ENCODE results near the gene HPN.

HPN gene

DNA sequence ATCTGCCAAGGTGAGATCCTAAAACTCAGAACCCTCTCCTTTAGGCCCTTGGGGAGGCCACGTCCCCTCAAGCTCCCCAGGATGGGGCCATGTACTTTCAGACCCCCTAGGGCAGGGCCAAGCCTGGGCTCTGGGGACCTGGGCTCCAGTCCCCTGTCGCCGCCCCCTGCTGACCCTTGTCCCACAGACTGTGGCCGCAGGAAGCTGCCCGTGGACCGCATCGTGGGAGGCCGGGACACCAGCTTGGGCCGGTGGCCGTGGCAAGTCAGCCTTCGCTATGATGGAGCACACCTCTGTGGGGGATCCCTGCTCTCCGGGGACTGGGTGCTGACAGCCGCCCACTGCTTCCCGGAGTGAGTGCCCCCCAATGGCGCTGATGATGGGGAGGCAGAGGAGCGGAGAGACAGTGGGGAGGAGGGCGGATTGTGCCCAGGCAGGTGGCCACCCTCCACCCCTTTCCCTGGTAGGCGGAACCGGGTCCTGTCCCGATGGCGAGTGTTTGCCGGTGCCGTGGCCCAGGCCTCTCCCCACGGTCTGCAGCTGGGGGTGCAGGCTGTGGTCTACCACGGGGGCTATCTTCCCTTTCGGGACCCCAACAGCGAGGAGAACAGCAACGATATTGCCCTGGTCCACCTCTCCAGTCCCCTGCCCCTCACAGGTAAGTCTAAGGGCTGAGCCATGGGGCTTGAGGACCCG is 18.8 kb downstream of the HPN start:
- no peak for DNase-seq (ENCODE audit: low spot score)
- FAIRE-seq, result no peak

DNA sequence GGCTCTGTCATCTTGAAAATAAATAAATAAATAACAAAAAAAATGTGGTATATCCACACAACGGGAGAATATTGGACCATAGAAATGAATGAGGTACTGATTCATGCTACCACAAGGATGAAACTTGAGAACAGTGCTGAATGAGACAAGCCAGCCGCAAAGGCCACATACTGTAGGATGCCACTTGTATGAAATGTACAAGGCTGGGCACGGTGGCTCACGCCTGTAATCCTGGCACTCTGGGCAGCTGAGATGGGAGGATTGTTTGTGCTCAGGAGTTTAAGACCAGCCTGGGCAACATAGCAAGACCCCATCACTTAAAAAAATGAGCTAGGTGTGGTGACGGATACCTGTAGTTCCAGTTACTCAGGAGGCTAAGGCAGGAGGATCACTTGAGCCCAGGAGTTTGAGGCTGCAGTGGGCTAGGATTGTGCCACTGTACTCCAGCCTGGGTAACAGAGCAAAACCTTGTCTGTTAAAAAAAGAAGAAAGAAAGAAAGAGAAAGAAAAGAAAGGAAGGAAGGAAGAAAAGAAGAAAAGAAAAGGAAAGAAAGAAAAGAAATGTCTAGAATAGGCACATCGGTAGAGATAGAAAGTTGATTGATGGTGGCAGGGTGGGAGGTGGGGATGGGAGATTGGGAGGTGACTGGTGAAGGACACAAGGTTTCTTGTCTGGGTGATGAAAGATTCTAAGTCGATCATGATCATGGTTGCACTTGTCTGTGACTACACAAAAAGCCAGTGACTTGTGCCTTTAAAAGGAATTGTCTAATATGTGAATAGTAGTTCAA is 20.3 kb downstream of the HPN start:
- FAIRE-seq (no peak), DNase-seq (ENCODE audit: low spot score) (no peak)

DNA sequence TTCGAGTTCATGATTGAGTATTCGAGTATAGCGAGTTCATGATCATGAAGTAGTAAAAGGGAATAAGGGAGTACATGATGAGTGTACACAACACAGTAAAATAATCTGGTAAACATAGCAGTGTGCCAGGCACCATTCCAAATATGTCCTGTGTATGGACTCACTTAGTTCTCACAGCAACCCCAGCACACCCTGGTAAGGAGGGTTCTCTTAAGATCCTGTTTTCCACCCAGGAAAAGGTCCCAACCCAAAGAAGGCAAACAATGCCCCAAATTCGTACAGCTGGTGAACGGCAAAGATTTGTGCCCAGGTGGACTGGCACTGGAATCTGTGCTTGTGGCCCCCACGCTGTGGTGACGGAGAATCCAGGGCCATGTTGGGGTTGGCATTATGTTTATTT is 21.4 kb downstream of the HPN start:
- no peak for FAIRE-seq
- DNase-seq (ENCODE audit: low spot score), result no peak

DNA sequence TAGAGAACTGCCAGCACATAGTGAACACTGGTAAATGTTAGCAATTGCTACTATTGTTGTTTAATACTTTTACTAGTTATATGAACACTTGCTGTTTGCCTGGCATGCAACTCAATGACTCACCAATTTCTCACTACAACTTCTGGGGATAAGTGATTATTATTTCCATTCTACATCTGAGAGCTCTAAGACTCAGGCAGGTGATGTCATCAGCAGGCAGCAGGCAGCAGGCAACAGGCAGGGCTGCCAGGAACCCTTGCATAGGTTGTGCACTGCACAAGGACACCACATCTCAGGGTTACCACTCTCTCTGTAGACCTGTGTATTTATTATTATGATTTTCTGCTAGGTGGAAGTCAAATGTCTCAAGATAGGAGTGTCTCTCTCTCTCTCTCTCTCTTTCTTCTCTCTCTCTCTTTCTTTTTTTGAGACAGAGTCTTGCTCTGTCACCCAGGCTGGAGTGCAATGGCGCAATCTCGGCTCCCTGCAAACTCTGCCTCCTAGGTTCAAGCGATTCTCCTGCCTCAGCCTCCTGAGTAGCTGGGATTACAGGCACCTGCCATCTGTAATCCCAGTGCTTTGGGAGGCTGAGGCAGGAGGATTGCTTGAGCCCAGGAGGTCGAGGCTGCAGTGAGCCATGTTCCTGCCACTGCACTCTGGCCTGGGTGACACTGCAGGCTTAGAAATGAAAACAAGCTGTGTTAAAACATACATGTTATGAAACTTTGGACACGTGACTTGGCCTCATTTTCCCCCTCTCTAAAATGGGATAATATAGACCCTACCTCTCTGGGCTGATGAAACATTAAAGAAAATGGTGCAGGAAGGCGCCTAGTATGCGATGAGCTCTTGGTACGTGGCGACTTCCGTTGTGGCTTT is 22.7 kb downstream of the HPN start:
- DNase-seq (ENCODE audit: low spot score) (no peak), FAIRE-seq (no peak)

DNA sequence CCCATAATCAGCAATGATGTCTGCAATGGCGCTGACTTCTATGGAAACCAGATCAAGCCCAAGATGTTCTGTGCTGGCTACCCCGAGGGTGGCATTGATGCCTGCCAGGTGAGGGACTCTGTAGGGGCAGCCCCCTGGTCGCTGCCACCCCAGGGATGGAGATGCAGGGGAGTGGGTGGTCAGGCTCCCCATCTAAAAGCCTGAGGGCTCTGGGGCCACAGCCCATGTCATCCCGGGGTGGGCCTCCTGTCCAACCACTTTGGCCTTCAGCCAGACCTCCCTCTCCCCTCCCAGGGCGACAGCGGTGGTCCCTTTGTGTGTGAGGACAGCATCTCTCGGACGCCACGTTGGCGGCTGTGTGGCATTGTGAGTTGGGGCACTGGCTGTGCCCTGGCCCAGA is 24.1 kb downstream of the HPN start:
- DNase-seq (ENCODE audit: low spot score), result no peak
- FAIRE-seq, result no peak

DNA sequence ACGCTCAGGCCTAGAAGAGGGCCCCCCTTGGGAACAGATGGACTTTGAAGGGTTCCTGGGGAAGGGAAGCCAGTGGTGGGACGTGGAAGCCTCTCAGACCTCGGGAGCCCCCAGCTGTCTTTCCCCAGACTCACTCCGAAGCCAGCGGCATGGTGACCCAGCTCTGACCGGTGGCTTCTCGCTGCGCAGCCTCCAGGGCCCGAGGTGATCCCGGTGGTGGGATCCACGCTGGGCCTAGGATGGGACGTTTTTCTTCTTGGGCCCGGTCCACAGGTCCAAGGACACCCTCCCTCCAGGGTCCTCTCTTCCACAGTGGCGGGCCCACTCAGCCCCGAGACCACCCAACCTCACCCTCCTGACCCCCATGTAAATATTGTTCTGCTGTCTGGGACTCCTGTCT is 24.6 kb downstream of the HPN start:
- DNase-seq (ENCODE audit: low spot score), result no peak
- FAIRE-seq, result no peak

DNA sequence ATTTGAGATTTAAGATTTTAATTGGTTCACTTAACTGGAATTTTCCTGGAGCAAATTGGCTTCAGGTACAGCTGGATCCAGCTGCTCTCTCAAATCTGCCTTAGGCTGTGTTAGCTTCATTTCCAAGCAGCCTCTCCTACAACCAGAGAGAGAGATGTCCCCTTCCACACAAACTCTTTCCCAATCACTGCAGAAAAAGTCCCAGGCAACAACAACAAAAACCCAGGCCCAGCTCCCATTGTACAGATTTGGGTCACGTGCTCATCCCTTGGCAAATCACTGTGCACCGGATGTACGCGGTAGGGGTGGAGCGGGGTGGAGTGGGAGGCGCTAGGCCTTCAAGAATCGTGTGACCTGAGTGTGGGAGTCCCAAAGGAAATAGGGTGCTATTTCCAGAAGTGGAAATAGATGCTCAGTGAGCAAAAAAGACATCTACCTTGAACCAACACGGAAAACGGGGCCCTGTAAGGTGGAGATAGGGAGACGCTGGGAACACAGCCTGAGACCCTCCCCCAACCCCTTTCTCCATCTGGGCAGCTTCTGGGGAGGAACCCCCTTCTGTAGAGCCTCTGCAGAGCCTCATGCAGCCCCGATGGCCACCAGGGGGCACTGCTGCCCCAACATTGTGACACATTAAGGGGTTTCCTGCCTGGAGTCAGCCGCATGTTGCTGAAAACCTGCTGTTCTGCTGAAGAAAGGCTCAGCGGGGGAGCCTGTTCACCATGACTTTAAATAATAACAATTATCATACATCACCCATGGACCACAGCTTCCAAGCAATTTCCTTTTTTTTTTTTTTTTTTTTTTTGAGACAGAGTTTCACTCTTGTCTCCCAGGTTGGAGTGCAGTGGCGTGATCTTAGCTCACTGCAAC is 25.4 kb downstream of the HPN start:
- no peak for FAIRE-seq
- peak; percentile 32 for DNase-seq (ENCODE audit: low spot score)

DNA sequence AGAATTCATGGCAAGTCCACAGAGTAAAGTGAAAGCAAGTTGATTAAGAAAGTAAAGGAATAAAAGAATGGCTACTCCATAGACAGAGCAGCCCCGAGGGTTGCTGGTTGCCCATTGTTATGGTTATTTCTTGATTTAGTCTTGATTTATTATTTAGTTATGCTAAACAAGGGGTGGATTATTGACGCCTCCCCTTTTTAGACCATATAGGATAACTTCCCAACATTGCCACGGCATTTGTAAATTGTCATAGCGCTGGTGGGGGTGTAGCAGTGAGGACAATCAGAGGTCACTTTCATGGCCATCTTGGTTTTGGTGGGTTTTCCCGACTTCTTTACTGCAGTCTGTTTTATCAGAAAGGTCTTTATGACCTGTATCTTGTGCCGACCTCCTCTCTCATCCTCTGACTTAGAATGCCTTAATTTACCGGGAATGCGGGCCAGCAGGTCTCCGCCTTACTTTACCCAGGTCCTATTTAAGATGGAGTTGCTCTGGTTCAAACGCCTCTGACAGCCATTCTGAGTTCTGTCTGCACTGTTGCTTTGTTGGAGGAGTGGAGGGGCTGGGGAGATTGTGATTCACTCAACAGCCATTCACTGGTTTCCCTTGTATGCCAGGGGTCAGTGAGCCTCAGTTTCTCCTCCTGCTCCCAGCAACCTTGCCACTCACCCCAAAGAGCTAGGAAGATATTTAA is 27.6 kb downstream of the HPN start:
- FAIRE-seq (no peak), DNase-seq (ENCODE audit: low spot score) (no peak)

DNA sequence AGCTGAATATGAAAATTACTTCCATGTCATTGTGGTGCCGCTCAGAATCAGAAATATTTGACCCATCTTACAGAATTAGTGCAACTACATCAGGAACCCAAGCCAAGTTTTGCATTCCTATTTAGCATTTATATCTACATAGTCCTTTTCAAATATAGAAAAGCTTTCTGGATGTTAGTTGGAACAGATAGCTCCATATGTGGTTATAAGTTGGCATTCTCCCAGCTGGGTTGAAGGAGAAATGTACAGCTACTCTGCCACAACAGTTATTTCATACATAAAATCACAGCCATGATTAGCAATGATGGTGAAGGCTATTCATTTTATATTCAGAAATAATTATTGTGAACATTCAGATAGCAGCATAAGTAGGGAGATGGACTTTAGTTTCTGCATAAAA is 28.2 kb downstream of the HPN start:
- no peak for FAIRE-seq
- no peak for DNase-seq (ENCODE audit: low spot score)

DNA sequence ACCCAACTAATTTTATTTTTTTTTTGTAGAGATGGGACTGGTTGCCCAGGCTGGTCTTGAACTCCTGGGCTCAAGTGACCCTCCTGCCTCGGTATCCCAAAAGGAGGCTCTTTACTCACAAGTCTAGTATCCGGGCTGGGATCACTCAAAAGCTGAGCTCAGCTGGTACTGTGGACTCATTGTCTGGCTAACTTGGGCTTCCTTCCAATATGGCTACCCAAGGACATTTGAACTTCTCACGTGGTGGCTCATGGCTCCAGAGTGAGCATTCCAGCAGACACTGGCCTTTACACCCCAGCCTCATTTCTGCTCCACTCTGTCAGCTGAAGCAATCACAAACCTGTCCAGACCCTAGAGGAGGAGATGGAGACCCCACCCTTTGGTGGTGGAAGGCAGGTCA is 28.9 kb downstream of the HPN start:
- no peak for FAIRE-seq
- DNase-seq (ENCODE audit: low spot score), result no peak

DNA sequence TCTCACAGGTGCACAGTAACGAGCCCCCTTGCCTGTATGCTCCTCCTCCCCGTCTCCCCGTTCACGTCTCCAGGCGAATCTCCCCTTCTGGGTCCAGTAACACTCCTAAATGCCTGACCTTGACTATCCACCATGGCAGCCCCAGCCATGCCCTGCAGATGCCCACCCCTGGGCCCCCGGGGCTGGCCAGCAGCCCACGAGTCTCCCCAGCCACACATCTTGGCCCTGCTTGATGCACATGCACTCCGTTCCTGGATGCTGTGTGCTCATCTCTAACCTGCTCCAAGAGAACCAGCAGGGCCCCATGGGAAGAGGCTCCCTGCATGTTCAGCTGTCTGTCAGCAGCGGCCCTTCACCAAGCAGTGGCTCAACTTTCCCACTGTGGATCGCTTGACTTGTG is 32.0 kb downstream of the HPN start:
- FAIRE-seq, result no peak
- no peak for DNase-seq (ENCODE audit: low spot score)

DNA sequence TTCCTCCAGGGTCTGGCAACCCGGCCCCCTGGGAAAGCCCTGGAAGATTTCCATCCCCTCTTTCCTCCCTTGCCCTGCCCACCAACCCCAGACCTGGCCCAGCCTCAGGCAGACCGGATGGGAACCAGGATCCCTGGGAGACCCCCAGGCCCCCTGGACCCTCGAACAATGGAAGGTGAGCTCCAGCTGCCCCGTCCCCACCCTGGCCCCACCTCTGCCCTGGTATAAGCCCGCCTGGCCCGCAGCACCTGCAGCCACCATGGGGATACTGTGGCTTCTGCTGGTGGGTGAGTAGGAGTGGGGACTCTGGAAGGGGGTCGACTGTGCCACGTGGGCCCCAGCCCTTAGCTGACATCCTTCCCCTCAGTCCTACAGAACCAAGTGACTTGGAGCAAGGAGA is 32.4 kb downstream of the HPN start:
- FAIRE-seq (no peak), DNase-seq (ENCODE audit: low spot score) (no peak)

DNA sequence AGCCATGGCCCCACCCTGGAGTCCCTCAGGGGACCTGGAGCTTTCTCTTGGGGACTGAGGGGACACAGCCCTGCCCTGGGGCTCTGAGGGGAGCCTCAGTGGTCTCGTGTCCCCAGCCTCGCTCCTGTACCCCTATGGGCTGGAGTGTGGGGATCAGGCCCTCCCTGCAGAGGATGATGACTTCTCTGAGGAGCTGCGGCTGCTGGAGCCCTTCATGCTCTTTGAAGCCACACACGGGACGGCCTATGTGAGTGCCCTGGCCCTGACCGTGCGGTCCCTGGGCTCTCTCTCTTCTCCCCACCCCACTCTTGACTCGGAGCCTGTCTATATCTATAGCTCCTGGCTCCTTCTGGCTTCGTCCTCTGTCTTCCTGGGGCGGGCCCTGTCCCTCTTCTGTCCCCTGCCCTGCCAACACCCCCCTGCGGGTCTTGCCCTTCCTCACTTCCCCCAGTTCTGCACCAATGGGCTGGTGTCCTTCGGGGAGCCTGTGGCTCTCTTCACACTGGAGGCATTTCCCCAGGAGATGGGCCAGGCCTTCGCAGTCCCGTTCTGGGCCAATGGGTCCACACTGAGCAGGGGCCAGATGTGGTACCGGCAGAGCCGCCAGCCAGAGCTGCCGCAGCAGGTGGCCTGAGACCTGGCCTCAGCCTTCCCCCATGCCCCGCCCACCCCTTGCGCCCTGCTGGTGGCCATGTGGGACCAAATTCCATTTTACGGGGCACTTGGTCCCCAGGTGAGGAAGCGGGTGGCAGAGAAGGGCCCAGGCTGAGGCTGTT is 33.1 kb downstream of the HPN start:
- FAIRE-seq (no peak), DNase-seq (ENCODE audit: low spot score) (no peak)

DNA sequence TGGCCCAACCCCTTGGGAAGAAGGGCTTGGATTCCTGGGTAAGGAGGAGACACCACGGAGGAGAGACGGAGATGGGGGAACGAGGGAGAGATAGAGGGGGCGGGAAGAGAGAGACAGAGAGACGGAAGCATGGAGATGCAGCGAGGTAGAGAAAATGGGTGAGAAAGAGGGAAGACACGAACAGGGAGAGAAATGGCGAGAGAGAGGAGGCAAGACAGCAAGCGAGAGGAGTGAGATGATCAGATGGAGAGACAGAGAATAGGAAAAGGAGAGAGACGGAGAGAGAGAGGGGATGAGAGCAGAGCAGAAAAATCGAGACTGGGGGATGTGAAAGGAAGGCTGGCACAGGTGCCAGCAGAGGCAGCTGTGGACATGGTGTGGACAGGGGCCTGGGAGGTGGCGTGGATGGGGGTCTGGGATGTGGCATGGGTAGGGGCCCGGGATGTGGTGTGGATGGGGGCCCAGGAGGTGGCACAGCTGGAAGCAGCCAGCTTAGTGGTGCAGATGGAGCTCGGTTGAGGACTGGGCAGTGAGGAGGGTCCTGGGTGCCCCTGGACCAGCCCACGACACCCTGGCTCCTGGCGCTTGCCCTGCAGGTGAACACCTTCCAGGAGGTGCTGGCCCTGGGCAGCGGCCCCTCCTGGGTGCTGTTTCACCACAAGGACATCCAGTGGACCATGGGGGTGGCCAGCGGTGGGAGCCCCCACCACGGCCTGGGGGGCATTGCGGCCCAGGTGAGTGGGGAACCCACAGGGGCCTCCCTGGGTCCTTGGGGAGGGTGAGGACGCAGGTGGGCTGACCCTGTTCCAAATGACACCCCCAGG is 33.9 kb downstream of the HPN start:
- FAIRE-seq (no peak), DNase-seq (ENCODE audit: low spot score) (no peak)

DNA sequence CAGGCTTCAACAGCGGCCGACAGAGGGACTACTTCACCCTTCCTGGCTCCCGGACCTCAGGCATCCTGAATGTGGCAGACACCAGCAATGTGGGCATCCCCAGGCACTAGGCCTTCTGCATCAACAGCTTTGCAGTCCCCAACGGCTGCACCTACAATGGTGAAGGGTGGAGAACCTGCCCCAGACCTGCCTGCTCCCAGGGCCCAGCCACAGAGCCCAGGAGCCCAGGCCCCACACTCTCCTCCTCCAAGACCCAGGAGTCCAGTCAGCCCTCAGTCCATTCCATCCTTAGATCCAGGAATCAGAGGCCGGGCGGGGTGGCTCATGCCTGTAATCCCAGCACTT is 34.5 kb downstream of the HPN start:
- FAIRE-seq (no peak), DNase-seq (ENCODE audit: low spot score) (no peak)

DNA sequence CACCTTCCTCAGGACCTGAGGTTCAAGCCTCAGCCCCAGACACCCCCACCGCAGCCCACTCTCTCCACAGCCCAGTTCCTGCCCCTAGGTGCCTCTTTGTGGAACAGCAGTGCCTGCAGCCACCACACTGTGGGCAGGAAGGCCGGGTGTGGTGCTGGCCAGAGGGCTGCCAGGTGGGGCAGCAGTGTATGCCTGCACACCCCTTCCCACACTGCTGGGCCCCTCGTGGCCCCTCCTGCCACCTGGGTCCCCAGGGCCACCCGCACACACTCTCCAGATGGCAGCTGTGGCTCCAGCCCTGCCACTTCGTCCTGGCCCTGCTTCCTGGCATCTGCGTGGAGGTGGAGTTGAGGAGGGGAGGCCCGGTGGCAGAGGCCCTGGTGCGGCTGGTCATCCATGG is 35.1 kb downstream of the HPN start:
- DNase-seq (ENCODE audit: low spot score) (no peak), FAIRE-seq (no peak)

DNA sequence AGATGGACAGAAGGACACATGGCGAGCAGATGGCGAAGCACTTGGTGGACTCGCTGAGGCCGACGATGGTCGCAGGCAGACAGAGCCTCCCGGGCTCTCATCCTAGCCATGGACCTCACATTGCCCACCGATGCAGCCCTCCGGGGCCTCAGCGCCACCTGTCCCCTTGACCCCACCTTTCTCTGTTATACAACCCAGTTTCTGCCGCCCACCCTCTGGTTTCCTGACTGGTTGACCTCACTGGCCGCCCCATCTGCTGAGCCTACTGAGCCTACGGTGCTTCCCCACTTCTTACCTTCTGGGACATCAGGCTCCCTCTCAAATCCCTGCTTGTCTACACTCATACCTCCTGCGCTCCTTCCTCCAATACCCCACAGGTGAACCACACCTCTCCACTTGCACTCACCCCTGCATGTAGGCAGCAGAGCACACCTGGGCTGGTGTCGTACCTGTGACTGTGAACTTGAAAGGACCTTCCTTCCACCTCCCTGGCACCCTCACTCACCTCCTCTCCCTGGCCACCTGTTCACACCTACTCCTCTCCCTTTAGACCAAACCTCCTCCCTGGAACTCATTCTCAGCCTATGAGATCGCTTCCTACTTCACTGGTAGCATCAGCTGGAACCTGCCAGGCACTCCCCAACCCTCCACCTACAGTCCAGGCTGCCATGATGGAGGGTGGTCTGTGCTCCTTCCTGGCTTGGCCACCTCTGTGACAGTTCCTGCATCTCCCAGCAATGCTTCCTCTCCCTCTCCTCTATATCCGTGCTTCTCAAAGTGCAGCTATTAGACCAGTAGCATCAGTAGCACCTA is 36.1 kb downstream of the HPN start:
- no peak for FAIRE-seq
- no peak for DNase-seq (ENCODE audit: low spot score)

DNA sequence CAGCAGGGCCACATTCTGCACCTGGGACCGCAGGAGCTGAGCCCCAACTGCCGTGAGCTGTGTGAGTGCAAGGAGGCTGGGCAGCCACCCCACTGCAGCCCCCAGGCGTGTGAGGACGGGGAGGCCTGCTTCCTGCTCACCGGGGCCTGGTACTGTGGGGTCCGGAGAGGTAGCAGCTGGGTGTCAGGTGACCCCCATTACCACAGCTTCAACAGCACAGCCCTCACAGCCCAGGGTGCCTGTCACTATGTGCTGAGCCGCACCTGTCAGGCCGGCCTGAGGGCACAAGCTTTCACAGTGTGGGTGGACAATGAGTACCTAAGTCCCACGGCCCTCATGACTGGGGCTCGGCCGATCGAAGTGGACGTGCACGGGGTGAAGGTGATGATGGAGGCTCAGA is 38.3 kb downstream of the HPN start:
- DNase-seq (ENCODE audit: low spot score) (no peak), FAIRE-seq (no peak)

All from RCC 7860 (cell line).